Measurements from ENCODE around the gene GRIK4. TPM values are rescaled to one million over a fixed set of nuclear protein-coding genes. Genes with fewer than 3 reads are reported as not detected.
"Not testable (repeated sequence)": the region's sequence is repeated elsewhere in the genome, so short reads cannot be mapped to it uniquely, and the experiment has no call there.

The GRIK4 gene
- total RNA-seq, 3 donors from 2014 or later (not counting 1 experiment from before 2014, with no cell fraction given), result 2.2 to 32.3 (median 21.9) TPM

GRCh38 chr11:120622189-120622875, 110.8 kb downstream of the GRIK4 start:
- Mint-ChIP-seq H3K27me3 (ENCODE audit: low read depth in 2 of 2) (no peaks in the 10 kb centered on the region), H3K4me1 (peaks cover 7 to 23% of the 10 kb centered on the region in 2 donors), H3K9me3 (peaks cover 2 to 8% of the 10 kb centered on the region in 2 donors), H3K4me3 (no peak overlapping the region), H3K36me3 (peaks cover 7% of the 10 kb centered on the region), H3K27ac (peak overlapping the region in 1 of 2 donors; percentile 62)
- Histone ChIP-seq H3K27ac (ENCODE audit: low read length) (no peak overlapping the region), H3K27me3 (ENCODE audit: control insufficient read depth, insufficient read depth, low read length) (no peaks in the 10 kb centered on the region), H3K36me3 (ENCODE audit: control insufficient read depth, insufficient read depth, low read length) (no peaks in the 10 kb centered on the region), H3K4me3 (ENCODE audit: low read length) (no peak overlapping the region), H3K4me1 (ENCODE audit: control insufficient read depth, insufficient read depth, low read length) (peaks cover 4% of the 10 kb centered on the region), H3K9me3 (ENCODE audit: control insufficient read depth, insufficient read depth, low read length) (peaks cover 11% of the 10 kb centered on the region)
- WGBS (ENCODE audit: insufficient coverage), result 42% methylated on average over 7 of the region's 7 CpGs
- DNase-seq (no peak), ATAC-seq (peak in 2 of 3 donors; percentile 43 to 69)
- intact Hi-C loops (cut with micrococcal nuclease), result loop anchor here (2.0 kb wide), 1 partner anchor 62 kb away; no protein-coding TSS in a partner anchor
- peak; percentile 31 for TF ChIP-seq CTCF (IDR thresholded peaks at IDR 0.05)

GRCh38 chr11:120624992-120625391, 113.4 kb downstream of the GRIK4 start:
- H3K4me1 ChIP-seq (ENCODE audit: control insufficient read depth, insufficient read depth, low read length); H3K4me3 Mint-ChIP-seq; H3K4me3 ChIP-seq (ENCODE audit: low read length); H3K36me3 Mint-ChIP-seq; H3K27me3 ChIP-seq (ENCODE audit: control insufficient read depth, insufficient read depth, low read length); H3K9me3 ChIP-seq (ENCODE audit: control insufficient read depth, insufficient read depth, low read length); H3K36me3 ChIP-seq (ENCODE audit: control insufficient read depth, insufficient read depth, low read length); H3K27ac Mint-ChIP-seq; H3K9me3 Mint-ChIP-seq; H3K27me3 Mint-ChIP-seq (ENCODE audit: low read depth in 2 of 2); H3K27ac ChIP-seq (ENCODE audit: low read length); DNase-seq; ATAC-seq; intact Hi-C loops (cut with micrococcal nuclease): not testable (repeated sequence)
- WGBS (ENCODE audit: insufficient coverage), result 94% methylated on average over 12 of the region's 12 CpGs
- H3K4me1 Mint-ChIP-seq, result peaks cover 7 to 35% of the 10 kb centered on the region in 2 donors

GRCh38 chr11:120625565-120625964, 114.0 kb downstream of the GRIK4 start:
- Histone ChIP-seq H3K36me3 (ENCODE audit: control insufficient read depth, insufficient read depth, low read length) (no peaks in the 10 kb centered on the region), H3K4me1 (ENCODE audit: control insufficient read depth, insufficient read depth, low read length) (peaks cover 4% of the 10 kb centered on the region), H3K27ac (ENCODE audit: low read length) (no peak overlapping the region), H3K4me3 (ENCODE audit: low read length) (no peak overlapping the region), H3K9me3 (ENCODE audit: control insufficient read depth, insufficient read depth, low read length) (no peaks in the 10 kb centered on the region), H3K27me3 (ENCODE audit: control insufficient read depth, insufficient read depth, low read length) (no peaks in the 10 kb centered on the region)
- H3K4me3 Mint-ChIP-seq, result no peak overlapping the region
- H3K27me3 Mint-ChIP-seq (ENCODE audit: low read depth in 2 of 2), result no peaks in the 10 kb centered on the region
- H3K27ac Mint-ChIP-seq, result peak overlapping the region in 1 of 2 donors; percentile 15
- peaks cover 7 to 35% of the 10 kb centered on the region in 2 donors for H3K4me1 Mint-ChIP-seq
- 62% methylated on average over 3 of the region's 4 CpGs for WGBS (ENCODE audit: insufficient coverage)
- ATAC-seq, result no peak
- no peaks in the 10 kb centered on the region for H3K36me3 Mint-ChIP-seq
- intact Hi-C loops (cut with micrococcal nuclease), result no loop called here
- H3K9me3 Mint-ChIP-seq, result no peaks in the 10 kb centered on the region
- no peak for TF ChIP-seq CTCF (IDR thresholded peaks at IDR 0.05)
- no peak for DNase-seq

- no peak overlapping the region for H3K4me3 Mint-ChIP-seq
- H3K27ac Mint-ChIP-seq, result no peak overlapping the region
- H3K4me1 Mint-ChIP-seq, result peaks cover 7 to 29% of the 10 kb centered on the region in 2 donors
- intact Hi-C loops (cut with micrococcal nuclease), result no loop called here
- H3K4me3 ChIP-seq (ENCODE audit: low read length), result no peak overlapping the region
- H3K27me3 Mint-ChIP-seq (ENCODE audit: low read depth in 2 of 2), result no peaks in the 10 kb centered on the region
- H3K9me3 ChIP-seq (ENCODE audit: control insufficient read depth, insufficient read depth, low read length), result no peaks in the 10 kb centered on the region
- DNase-seq, result no peak
- peaks cover 4% of the 10 kb centered on the region for H3K4me1 ChIP-seq (ENCODE audit: control insufficient read depth, insufficient read depth, low read length)
- 96% methylated on average over 7 of the region's 7 CpGs for WGBS (ENCODE audit: insufficient coverage)
- no peak for TF ChIP-seq CTCF (IDR thresholded peaks at IDR 0.05)
- no peak for ATAC-seq
- H3K27ac ChIP-seq (ENCODE audit: low read length), result no peak overlapping the region
- no peaks in the 10 kb centered on the region for H3K27me3 ChIP-seq (ENCODE audit: control insufficient read depth, insufficient read depth, low read length)
- no peaks in the 10 kb centered on the region for H3K9me3 Mint-ChIP-seq
- H3K36me3 ChIP-seq (ENCODE audit: control insufficient read depth, insufficient read depth, low read length), result no peaks in the 10 kb centered on the region
- H3K36me3 Mint-ChIP-seq, result no peaks in the 10 kb centered on the region
Observed at GRCh38 chr11:120626791-120627190, 115.2 kb downstream of the GRIK4 start.

Data from natural killer cell (primary cell).